ENCODE data around the gene KRT12. TPM values are rescaled to one million over a fixed set of nuclear protein-coding genes. Genes with fewer than 3 reads are reported as not detected.
"Not testable (repeated sequence)": the region's sequence is repeated elsewhere in the genome, so short reads cannot be mapped to it uniquely, and the experiment has no call there.

KRT12 gene
- total RNA-seq, 1 donor, result not detected

- Histone ChIP-seq H3K4me1 (ENCODE audit: insufficient read depth, low read length) (peaks cover 10% of the 10 kb centered on the region), H3K4me3 (ENCODE audit: low read length) (peak overlapping the region; percentile 70), H3K9me3 (ENCODE audit: low read depth, low read length) (no peaks in the 10 kb centered on the region), H3K27me3 (ENCODE audit: insufficient read depth, low read length) (peaks cover 10% of the 10 kb centered on the region)
These were observed 48.1 kb downstream of the KRT12 start for GRCh38 chr17:40818733-40819527.

GRCh38 chr17:40818343-40818732, 48.7 kb downstream of the KRT12 start:
- H3K4me3 ChIP-seq (ENCODE audit: low read length), result peak overlapping the region; percentile 70
- H3K4me1 ChIP-seq (ENCODE audit: insufficient read depth, low read length), result peaks cover 10% of the 10 kb centered on the region
- peaks cover 15% of the 10 kb centered on the region for H3K27me3 ChIP-seq (ENCODE audit: insufficient read depth, low read length)
- H3K9me3 ChIP-seq (ENCODE audit: low read depth, low read length), result no peaks in the 10 kb centered on the region

- H3K27me3 ChIP-seq (ENCODE audit: insufficient read depth, low read length), result peaks cover 26% of the 10 kb centered on the region
- H3K9me3 ChIP-seq (ENCODE audit: low read depth, low read length), result no peaks in the 10 kb centered on the region
- no peak overlapping the region for H3K4me3 ChIP-seq (ENCODE audit: low read length)
- H3K4me1 ChIP-seq (ENCODE audit: insufficient read depth, low read length), result peaks cover 10% of the 10 kb centered on the region
These were observed 49.8 kb downstream of the KRT12 start for GRCh38 chr17:40817103-40817682.

- H3K27me3 ChIP-seq (ENCODE audit: insufficient read depth, low read length), result peaks cover 33% of the 10 kb centered on the region
- H3K4me1 ChIP-seq (ENCODE audit: insufficient read depth, low read length), result peaks cover 10% of the 10 kb centered on the region
- no peak overlapping the region for H3K4me3 ChIP-seq (ENCODE audit: low read length)
- no peaks in the 10 kb centered on the region for H3K9me3 ChIP-seq (ENCODE audit: low read depth, low read length)
These were observed 50.5 kb downstream of the KRT12 start for GRCh38 chr17:40816569-40816968.

DNA sequence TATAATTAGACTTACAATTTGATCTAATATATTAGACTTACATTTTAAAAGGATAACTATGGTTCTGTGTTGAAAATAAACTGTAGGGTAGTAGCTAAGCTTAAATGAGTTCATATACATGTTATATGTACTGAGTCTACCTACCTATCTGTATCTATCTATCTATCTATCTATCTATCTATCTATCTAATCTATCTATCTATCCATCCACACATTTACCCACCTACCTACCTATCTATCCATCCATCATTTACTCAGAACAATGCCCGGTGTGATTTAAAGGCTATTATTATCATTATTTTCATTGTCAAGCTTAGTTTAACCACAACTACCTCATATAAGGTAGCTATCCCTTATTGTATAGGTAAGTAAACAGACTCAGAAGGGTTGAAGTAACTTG, 51.6 kb downstream of the KRT12 start:
- Histone ChIP-seq H3K4me3 (ENCODE audit: low read length) (no peak overlapping the region), H3K27me3 (ENCODE audit: insufficient read depth, low read length) (peaks cover 41% of the 10 kb centered on the region), H3K4me1 (ENCODE audit: insufficient read depth, low read length) (peaks cover 10% of the 10 kb centered on the region), H3K9me3 (ENCODE audit: low read depth, low read length) (no peaks in the 10 kb centered on the region)

GRCh38 chr17:40814657-40815056, 52.4 kb downstream of the KRT12 start:
- not testable (repeated sequence) for H3K4me3 ChIP-seq (ENCODE audit: low read length); H3K9me3 ChIP-seq (ENCODE audit: low read depth, low read length)
- Histone ChIP-seq H3K27me3 (ENCODE audit: insufficient read depth, low read length) (peaks cover 48% of the 10 kb centered on the region), H3K4me1 (ENCODE audit: insufficient read depth, low read length) (peaks cover 10% of the 10 kb centered on the region)

GRCh38 chr17:40813804-40814203, 53.2 kb downstream of the KRT12 start:
- Histone ChIP-seq H3K4me1 (ENCODE audit: insufficient read depth, low read length) (peaks cover 5% of the 10 kb centered on the region), H3K9me3 (ENCODE audit: low read depth, low read length) (no peaks in the 10 kb centered on the region), H3K27me3 (ENCODE audit: insufficient read depth, low read length) (peaks cover 56% of the 10 kb centered on the region), H3K4me3 (ENCODE audit: low read length) (no peak overlapping the region)

GRCh38 chr17:40812639-40813038, 54.4 kb downstream of the KRT12 start:
- Histone ChIP-seq H3K27me3 (ENCODE audit: insufficient read depth, low read length) (peaks cover 63% of the 10 kb centered on the region), H3K4me3 (ENCODE audit: low read length) (no peak overlapping the region), H3K4me1 (ENCODE audit: insufficient read depth, low read length) (no peaks in the 10 kb centered on the region), H3K9me3 (ENCODE audit: low read depth, low read length) (no peaks in the 10 kb centered on the region)

Other genes with a start within 250 kb of the KRT12 start
- gene SMARCE1, start 219.4 kb downstream of the KRT12 start, total RNA-seq, result 103 TPM
- gene KRT222, start 202.0 kb downstream of the KRT12 start, total RNA-seq, result not detected
- gene KRT24, start 163.5 kb downstream of the KRT12 start, total RNA-seq, result not detected
- gene KRT25, start 111.9 kb downstream of the KRT12 start, total RNA-seq, result not detected
- gene KRT26, start 95.0 kb downstream of the KRT12 start, total RNA-seq, result not detected
- not detected for gene KRT27, start 84.7 kb downstream of the KRT12 start, total RNA-seq
- not detected for gene KRT28, start 67.3 kb downstream of the KRT12 start, total RNA-seq
- 4.3 TPM for gene KRT10, start 44.6 kb downstream of the KRT12 start, total RNA-seq
- gene KRT20, start 18.0 kb upstream of the KRT12 start, total RNA-seq, result not detected
- gene KRT23, start 70.4 kb upstream of the KRT12 start, total RNA-seq, result 0.52 TPM
- not detected for gene KRT39, start 99.7 kb upstream of the KRT12 start, total RNA-seq
- 0.10 TPM for gene KRT40, start 117.1 kb upstream of the KRT12 start, total RNA-seq
- 0.31 TPM for gene KRTAP3-3, start 126.9 kb upstream of the KRT12 start, total RNA-seq
- not detected for gene KRTAP3-2, start 132.7 kb upstream of the KRT12 start, total RNA-seq
- gene KRTAP3-1, start 141.9 kb upstream of the KRT12 start, total RNA-seq, result not detected
- gene KRTAP1-5, start 160.0 kb upstream of the KRT12 start, total RNA-seq, result not detected
- not detected for gene KRTAP1-4, start 163.0 kb upstream of the KRT12 start, total RNA-seq
- not detected for gene KRTAP1-3, start 167.7 kb upstream of the KRT12 start, total RNA-seq
- gene KRTAP1-1, start 174.2 kb upstream of the KRT12 start, total RNA-seq, result not detected
- not detected for gene KRTAP2-1, start 180.1 kb upstream of the KRT12 start, total RNA-seq
- not detected for gene KRTAP2-2, start 188.0 kb upstream of the KRT12 start, total RNA-seq
- gene KRTAP2-3, start 192.9 kb upstream of the KRT12 start, total RNA-seq, result not detected
- not detected for gene KRTAP2-4, start 198.7 kb upstream of the KRT12 start, total RNA-seq
- gene KRTAP4-7, start 216.9 kb upstream of the KRT12 start, total RNA-seq, result not detected
- gene KRTAP4-8, start 230.9 kb upstream of the KRT12 start, total RNA-seq, result not detected
- gene KRTAP4-16, start 235.0 kb upstream of the KRT12 start, total RNA-seq, result not detected
- gene KRTAP4-9, start 238.2 kb upstream of the KRT12 start, total RNA-seq, result not detected

All from mononuclear cell (primary cell).